Bronchial smooth muscle cell (primary cell): ENCODE data around the gene GET3. TPM values are rescaled to one million over a fixed set of nuclear protein-coding genes. Genes with fewer than 3 reads are reported as not detected.

Experiments
- total RNA-seq: library from RNA; depleted of rRNA; stranded (reverse); fragments of >200 nt; gene quantifications from 2 replicates; pipeline ENCODE4 v1.2.1, GENCODE V29; 2014

The GET3 gene
- total RNA-seq: 120 and 140 TPM in 2 replicates

GRCh38 chr19:12736995-12737834, at the start of gene GET3:
Gene GET3, plus strand, starts transcription at chr19:12737497. Its CDS starts 9 bp downstream, at chr19:12737506.

DNA sequence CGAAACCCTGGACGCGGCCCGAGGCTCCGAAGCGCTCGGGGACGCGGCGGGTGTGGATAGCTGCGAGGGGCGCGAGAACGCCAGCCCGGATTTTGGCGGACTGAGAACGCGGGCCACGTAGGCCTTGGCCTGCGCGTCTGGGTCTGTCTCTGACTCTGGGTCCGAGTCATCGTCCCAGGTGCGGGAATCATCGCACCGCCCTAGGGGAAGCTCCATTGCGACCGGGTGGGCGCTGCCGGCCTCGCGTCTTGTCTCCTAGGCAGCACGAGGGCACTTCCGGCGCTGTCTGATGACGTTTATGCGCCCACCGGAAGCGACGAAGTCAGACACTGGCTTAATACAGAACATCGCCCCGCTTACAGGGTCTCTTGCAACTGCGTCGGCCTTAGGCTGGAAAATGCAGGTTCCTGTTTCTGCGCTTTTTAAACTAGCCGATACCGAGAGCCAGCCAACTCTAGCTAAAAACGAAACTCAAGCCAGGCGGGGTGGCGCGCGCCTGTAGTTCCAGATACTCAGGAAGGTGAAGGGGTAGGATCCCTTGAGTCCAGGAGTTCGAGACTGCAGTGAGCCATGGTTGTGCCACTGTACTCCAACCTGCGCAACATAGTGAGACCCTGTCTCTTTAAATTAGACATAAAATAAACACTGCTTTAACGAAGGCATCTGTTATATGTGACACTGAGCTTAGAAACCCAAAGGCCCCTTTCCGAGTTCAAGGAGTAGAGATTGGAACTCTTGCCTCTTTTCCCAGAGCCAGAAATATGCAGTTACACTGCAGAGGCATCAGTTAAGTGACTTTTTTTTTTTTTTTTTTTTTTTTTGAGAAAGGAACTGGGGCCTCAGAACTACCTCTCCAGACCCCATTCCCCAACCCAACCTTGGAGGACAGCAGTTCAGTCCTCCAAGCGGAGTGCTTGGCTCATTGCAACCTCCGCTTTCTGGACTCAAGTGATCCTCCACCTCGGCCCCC, 40.6 kb upstream of the GET3 start, which contains the start of gene FBXW9:
Gene FBXW9, minus strand, starts transcription at position 266 of the 970 bp plus-strand sequence. Its CDS starts 50 bp downstream, at position 216.

DNA sequence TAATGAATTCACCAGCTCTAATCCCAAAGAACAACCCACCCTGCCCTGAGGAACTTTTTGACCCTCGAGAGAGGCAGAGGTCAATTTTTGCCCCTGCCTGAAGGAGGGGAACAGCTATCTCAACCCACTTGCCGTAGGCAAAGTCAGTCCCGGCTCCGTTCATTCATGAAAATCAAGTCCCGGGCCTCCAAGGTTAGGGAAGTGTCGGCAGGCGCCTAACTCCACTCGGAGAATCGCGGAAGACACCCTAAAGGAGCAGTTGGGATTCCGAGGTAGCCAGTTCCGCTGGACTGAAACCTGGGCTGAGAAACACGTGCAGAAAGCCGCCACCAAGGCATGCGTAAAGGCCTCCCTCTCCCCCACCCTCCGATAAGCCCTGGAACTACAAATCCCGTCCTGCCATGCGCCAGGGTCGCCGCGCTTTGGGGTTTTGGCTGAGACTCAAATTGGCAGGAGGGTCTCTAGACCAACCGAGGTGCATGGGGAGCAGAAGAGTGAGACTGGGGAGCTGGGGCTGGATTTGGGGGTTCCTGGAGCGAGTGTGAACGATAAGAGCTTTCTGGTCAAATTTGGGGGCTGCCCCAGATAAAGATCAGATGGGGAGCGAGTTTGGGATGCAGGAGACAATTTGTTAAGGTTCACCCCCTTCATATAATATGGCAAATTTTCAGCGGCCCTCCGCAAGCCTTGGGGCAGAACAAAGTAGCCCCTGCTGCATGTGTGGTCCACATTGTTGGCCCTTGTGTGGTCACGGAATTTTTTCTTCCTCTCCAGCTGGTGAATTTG, 13.5 kb upstream of the GET3 start, which contains the start of gene TNPO2:
Gene TNPO2, minus strand, starts transcription at position 292 of the 786 bp plus-strand sequence. CDS start 2,955 bp downstream, outside the sequence.

GRCh38 chr19:12751635-12752034, 14.3 kb downstream of the GET3 start, which contains the start of gene BEST2:
Gene BEST2, plus strand, starts transcription at chr19:12751791. Its CDS starts 802 bp downstream, at chr19:12752593.

DNA sequence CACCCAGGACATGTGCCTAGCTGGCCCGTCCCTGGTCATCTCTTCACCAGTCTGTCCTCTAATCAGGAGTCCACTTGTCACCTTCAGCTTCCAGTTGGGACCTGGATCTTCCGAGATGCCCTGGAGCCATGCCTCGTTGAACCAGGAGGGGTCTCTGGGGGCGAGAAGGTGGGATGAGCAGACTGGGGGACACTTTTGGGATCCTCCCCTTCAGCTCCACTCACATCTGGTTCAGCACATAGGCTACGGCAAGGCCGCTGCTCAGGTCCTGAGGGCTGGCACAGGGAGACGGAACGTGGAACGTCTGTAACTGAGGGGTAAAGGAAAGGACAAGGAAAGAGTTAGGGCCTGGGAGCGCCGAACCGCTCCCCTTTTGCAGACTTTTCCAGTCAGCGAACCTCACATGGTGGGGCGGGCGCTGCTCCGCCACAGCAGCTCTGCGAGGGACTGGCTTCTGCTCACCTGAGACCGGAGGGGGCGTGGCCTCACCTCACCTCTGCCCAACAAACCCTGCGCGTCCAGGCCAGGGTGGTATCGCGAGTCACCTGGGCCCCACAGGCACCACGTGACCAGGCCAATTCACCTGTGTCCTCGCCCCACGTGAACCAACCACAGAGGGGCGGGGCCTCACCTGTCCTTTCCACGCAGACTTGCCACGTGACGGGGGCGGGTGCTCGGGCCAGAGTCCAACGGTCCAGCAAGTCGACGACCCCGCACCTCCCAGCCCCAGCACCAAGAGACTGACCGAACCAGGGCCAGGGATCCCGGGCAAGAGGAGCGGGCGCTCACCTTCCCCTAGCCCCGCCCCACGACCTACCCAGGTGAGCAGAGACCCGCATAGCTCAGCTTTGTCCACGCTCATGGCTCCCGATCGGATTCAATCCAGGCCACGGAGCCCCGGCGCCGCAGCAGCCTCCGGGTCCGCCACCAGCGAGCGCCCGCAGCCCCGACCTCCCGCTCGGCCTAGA, 37.6 kb downstream of the GET3 start, which contains the start of gene HOOK2:
Gene HOOK2, minus strand, starts transcription at position 965 of the 968 bp plus-strand sequence. Its CDS starts 103 bp downstream, at position 862.

DNA sequence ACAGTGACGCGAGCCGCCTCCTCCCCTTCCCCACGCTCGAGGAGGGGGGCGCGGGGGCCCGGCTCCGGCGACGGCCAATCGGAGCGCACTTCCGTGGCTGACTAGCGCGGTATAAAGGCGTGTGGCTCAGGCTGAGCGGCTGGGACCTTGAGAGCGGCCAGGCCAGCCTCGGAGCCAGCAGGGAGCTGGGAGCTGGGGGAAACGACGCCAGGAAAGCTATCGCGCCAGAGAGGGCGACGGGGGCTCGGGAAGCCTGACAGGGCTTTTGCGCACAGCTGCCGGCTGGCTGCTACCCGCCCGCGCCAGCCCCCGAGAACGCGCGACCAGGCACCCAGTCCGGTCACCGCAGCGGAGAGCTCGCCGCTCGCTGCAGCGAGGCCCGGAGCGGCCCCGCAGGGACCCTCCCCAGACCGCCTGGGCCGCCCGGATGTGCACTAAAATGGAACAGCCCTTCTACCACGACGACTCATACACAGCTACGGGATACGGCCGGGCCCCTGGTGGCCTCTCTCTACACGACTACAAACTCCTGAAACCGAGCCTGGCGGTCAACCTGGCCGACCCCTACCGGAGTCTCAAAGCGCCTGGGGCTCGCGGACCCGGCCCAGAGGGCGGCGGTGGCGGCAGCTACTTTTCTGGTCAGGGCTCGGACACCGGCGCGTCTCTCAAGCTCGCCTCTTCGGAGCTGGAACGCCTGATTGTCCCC, 54.2 kb downstream of the GET3 start, which contains the start of gene JUNB:
Gene JUNB, plus strand, starts transcription at position 142 of the 706 bp plus-strand sequence. Its CDS starts 286 bp downstream, at position 428.

Other genes starting within 250 kb of the GET3 start
- 7.6 and 8.2 TPM in 2 replicates for gene ZNF564, start 186.0 kb upstream of the GET3 start, total RNA-seq
- gene ZNF490, start 126.7 kb upstream of the GET3 start, total RNA-seq: 6.7 and 7.4 TPM in 2 replicates
- gene ZNF791, start 126.6 kb upstream of the GET3 start, total RNA-seq: 8.8 and 11.8 TPM in 2 replicates
- gene MAN2B1, start 70.8 kb upstream of the GET3 start, total RNA-seq: 22.1 and 27.6 TPM in 2 replicates
- 11.7 and 12.6 TPM in 2 replicates for gene WDR83, start 70.7 kb upstream of the GET3 start, total RNA-seq
- 57.5 and 63.5 TPM in 2 replicates for gene DHPS, start 55.6 kb upstream of the GET3 start, total RNA-seq
- gene GNG14, start 49.5 kb upstream of the GET3 start, total RNA-seq: not detected in 2 replicates
- gene FBXW9, start 40.9 kb upstream of the GET3 start, total RNA-seq: 3.9 and 4.6 TPM in 2 replicates
- 33.9 and 41.4 TPM in 2 replicates for gene TNPO2, start 13.6 kb upstream of the GET3 start, total RNA-seq
- gene TRIR, start 2.8 kb upstream of the GET3 start, total RNA-seq: 118 and 120 TPM in 2 replicates
- gene BEST2, start 14.3 kb downstream of the GET3 start, total RNA-seq: under 0.01 TPM in 2 replicates
- gene HOOK2, start 38.1 kb downstream of the GET3 start, total RNA-seq: 16.4 and 22.4 TPM in 2 replicates
- gene JUNB, start 54.0 kb downstream of the GET3 start, total RNA-seq: 37.8 and 47.2 TPM in 2 replicates
- 130 and 210 TPM in 2 replicates for gene PRDX2, start 64.3 kb downstream of the GET3 start, total RNA-seq
- 0.16 and 0.43 TPM in 2 replicates for gene THSD8, start 64.6 kb downstream of the GET3 start, total RNA-seq
- 7.6 TPM in 2 replicates for gene RNASEH2A, start 69.1 kb downstream of the GET3 start, total RNA-seq
- gene RTBDN, start 97.1 kb downstream of the GET3 start, total RNA-seq: 0.47 TPM in 1 of 2 replicates, not detected in the other
- 0.95 and 1.2 TPM in 2 replicates for gene MAST1, start 101.0 kb downstream of the GET3 start, total RNA-seq
- gene DNASE2, start 144.0 kb downstream of the GET3 start, total RNA-seq: 22.5 and 31.5 TPM in 2 replicates
- not detected in 2 replicates for gene KLF1, start 149.7 kb downstream of the GET3 start, total RNA-seq
- gene GCDH, start 153.7 kb downstream of the GET3 start, total RNA-seq: 12.4 and 14.8 TPM in 2 replicates
- 0.09 TPM in 1 of 2 replicates, not detected in the other for gene SYCE2, start 181.8 kb downstream of the GET3 start, total RNA-seq
- gene FARSA, start 196.2 kb downstream of the GET3 start, total RNA-seq: 27.2 and 30.9 TPM in 2 replicates
- 1,315 and 1,411 TPM in 2 replicates for gene CALR, start 201.1 kb downstream of the GET3 start, total RNA-seq
- gene RAD23A, start 208.4 kb downstream of the GET3 start, total RNA-seq: 38.6 and 51.9 TPM in 2 replicates
- 15.8 and 27.1 TPM in 2 replicates for gene GADD45GIP1, start 219.7 kb downstream of the GET3 start, total RNA-seq
- not detected in 2 replicates for gene DAND5, start 232.1 kb downstream of the GET3 start, total RNA-seq